NCI-H748 treated with DMSO at 0.1 percent for 48 hours (cell line): ENCODE data around the gene PVRIG.
"Not testable (repeated sequence)": the region's sequence is repeated elsewhere in the genome, so short reads cannot be mapped to it uniquely, and the experiment has no call there.

Source experiments
- DNase-seq: peaks from one replicate; lab custom pipeline; 2025; lab: John Stamatoyannopoulos, UW

The PVRIG gene

GRCh38 chr7:100195222-100195621 is 24.5 kb upstream of the PVRIG start:
- DNase-seq = no peak

- not testable (repeated sequence) for DNase-seq
These were observed 23.8 kb upstream of the PVRIG start for GRCh38 chr7:100195901-100196322.

DNA sequence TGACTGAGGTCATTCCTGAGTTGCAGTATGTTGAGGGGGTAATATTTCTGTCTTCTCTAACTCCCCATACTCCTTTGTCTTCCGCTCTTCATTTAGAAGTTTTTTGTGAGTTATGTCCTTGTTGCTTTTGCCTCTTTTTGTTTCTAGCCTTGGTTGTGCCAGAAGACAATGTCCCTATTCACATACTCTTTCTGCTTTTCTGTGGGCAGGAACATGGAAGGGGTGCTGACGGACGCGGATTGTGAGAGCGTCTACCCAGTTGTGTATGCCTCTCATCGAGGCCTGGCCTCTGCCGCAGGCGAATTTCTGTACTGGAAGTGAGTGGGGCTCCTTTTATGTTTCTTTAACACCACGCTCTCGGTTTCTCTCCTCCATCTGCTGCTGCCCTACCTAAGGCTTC is 21.5 kb upstream of the PVRIG start:
- no peak for DNase-seq

- no peak for DNase-seq
These were observed 19.1 kb upstream of the PVRIG start for GRCh38 chr7:100200693-100201092.

- DNase-seq = no peak
These were observed 15.3 kb upstream of the PVRIG start for GRCh38 chr7:100204454-100204853.

DNA sequence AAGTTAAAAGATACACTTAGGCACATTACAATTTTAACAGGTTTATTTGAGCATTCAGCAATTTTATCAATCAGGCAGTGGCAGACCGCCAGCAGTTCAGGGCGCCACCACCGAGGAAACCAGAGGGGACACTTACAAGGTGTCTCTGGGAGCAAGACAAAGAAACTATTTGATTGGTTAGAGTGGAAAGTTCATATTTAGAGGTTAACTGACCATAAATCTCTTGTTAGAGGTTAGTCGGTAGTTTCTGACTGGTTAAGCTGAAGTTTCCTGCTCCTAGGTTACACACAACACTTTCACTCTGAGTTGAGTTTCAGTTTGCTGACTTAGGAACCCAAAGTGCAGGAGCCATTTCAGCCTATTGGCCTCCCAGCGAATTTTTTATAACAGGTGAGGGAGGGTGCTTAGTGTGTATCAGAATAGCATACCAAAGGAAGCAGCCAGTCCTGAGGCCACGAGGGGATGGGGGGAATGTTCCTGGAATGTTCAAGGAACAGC is 10.8 kb upstream of the PVRIG start:
- no peak for DNase-seq

- no peak for DNase-seq
These were observed 10.3 kb upstream of the PVRIG start for GRCh38 chr7:100209493-100209892.

DNA sequence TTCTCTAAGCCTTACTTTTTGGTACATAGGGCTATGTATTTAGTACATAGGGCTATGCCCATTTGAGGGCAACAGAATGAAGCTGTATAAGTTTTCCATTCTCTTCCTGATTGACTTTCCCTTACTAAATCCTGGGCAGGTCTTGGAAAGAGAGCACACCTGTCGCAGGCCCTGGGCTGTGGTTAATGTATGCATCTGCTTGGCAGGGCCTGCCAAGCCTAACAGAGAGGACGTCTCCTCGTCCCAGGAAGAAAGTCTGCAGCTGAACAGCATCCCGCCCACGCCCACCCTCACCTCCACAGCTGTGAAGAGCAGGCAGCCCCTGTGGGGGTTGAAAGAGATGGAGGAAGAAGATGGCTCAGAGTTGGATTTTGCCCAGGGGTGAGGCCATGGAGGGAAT is 8.9 kb upstream of the PVRIG start:
- DNase-seq = no peak

GRCh38 chr7:100211342-100211780 is 8.4 kb upstream of the PVRIG start:
- no peak for DNase-seq

DNA sequence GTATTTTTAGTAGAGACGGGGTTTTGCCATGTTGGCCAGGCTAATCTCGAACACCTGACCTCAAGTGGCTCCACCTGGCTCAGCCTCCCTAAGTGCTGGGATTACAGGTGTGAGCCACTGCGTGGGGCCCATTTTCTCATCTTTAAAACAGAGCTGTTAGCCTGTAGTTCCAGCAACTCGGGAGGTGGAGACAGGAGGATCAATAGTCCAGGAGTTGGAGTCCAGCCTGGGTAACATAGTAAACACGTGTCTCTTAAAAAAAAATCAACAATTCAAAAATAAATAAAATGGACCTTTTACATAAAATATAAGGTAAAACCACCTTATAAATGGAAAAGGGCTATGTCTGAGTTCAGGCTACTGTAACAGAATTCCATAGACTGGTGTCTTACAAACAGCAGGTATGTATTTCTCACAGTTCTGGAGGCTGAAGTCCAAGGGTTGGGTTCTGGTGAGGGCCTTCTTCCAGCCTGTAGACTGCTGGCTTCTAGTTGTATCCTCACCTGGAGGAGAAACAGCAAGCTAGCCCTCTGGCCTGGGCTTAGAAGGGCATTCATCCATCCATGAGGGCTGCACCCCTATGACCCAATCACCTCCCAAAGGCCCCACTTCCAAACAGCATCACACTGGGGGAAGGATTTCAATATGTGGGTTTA is 7.0 kb upstream of the PVRIG start:
- DNase-seq = no peak

DNA sequence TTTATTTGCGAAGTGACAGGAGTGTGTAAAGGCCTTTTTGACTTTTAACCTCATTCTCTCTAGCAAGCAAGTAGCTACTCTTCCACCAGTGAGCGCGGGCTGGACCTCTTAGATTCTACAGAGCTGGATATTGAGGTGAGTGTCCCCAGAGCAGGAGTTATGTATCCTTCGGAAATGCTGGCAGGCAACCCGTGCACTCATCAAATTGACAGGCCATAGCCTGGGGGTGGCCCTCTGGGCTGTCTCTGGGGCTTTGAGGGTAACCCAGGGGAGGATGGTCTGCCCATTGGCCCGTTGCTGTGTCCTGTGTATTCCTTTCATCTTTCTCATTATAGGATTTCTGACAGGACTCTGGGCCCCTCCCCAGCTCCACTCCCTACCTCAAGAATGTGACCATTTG is 6.1 kb upstream of the PVRIG start:
- DNase-seq = no peak

DNA sequence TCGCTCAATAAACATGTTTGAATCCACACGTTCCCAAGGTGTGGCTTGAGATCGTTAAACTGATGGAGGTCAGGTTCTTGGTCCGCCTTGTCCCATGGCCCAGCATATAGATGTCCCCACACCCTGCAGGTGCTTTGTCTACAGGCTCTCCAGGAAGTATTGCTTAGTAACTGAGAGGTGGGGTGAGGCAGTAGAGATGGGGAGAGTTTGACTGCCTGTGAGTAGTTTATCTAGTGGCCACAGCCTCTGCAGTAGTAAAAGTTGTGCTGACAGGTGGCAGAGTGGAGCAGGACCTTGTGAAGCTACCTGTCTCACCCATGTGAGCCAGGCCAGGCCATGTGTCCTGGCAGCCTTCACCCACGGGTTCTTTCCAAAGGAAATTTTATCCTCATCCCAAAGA is 5.4 kb upstream of the PVRIG start:
- not testable (repeated sequence) for DNase-seq

- DNase-seq = no peak
These were observed 3.9 kb upstream of the PVRIG start for GRCh38 chr7:100215895-100216294.

GRCh38 chr7:100217934-100218333 is 1.8 kb upstream of the PVRIG start:
- DNase-seq = peak; percentile 11

- no peak for DNase-seq
These were observed 445 bp upstream of the PVRIG start for GRCh38 chr7:100219271-100219737.

- no peak for DNase-seq
These were observed 959 bp downstream of the PVRIG start for GRCh38 chr7:100220586-100221230.

- no peak for DNase-seq
These were observed 1.5 kb downstream of the PVRIG start for GRCh38 chr7:100221231-100221718.

- no peak for DNase-seq
These were observed 2.2 kb downstream of the PVRIG start for GRCh38 chr7:100221767-100222444.

DNA sequence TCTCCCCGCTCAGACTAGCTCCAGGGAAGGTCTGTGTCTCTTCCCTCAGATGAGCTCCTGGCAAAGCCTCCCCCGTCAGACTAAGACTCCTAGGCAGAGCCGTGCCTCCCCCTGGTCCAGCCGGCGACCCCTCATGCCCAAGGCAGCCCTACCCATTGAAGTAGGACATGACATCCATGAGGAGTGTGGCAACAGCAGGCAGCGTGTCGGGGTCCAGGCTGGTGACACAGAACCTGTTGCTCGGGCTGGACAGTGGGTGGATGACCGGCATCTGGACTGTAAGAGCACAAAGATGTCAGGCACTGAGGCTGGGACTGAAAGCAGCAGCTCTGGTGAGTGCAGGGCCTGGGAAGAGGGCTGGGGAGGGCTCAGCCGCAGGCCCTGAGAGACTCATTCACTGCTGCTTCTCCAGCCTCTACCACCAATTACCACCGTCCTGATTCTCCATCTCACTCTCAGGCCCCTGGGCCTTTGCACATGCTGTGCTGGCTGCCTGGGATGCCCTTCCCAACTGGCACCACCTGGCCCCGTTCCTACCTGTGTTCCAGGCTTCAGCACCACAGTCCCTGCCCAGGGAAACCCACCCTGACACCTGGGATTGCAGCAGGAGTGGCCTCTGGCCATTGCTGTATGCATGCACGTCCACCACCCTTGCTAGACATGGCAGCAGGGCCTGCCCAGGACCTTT is 2.8 kb downstream of the PVRIG start:
- no peak for DNase-seq

DNA sequence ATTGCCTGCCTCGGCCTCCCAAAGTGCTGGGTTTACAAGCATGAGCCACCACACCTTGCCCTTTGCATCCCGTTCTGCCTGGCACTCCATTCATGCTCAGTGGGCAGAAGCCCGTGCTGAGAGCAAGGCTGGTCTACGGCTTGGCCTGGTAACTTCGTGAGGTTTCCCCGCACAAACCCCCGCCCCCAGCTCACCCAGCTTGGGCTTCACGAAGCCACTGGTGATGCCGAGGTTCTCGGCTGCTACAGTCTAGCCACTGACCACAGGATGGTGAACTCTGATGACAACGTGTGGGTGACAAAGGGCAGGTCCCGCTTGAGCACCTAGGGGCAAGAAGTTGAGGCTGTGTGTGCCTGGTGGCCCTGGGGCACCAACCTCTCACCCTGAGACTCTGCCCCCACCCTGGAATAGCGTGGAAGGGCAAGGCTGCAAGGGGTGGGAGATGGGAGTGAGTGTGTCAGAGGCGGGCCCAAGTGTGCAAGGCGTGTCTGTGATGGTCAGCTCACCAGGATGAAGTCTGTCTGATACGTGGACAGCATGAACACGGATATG is 3.7 kb downstream of the PVRIG start:
- DNase-seq = not testable (repeated sequence)

- DNase-seq = not testable (repeated sequence)
These were observed 5.1 kb downstream of the PVRIG start for GRCh38 chr7:100224891-100225290.
